Caco-2 (cell line): ENCODE results near the gene TMTC2. TPM values are rescaled to one million over a fixed set of nuclear protein-coding genes. Genes with fewer than 3 reads are reported as not detected.

ENCODE experiments used
- BruUV-seq: library from RNA; stranded (reverse); fragments of 400-500 nt; replicated peaks from 2 replicates; lab custom pipeline; 2021; lab: Mats Ljungman, UMichigan
- CTCF ChIA-PET: fragments of 300-600 bp; sonication (Branson Sonifier 250); formaldehyde crosslinking; loops from one replicate; lab custom pipeline; 2022; ENCODE audit warnings: antibody characterized with exemption; lab: Charles Lee
- POLR2A ChIA-PET: fragments of 300-600 bp; sonication (Branson Sonifier 250); formaldehyde crosslinking; loops from one replicate; lab custom pipeline; 2022; ENCODE audit warnings: antibody characterized with exemption; lab: Charles Lee
- DNase-seq, 2 experiments: peaks; one replicate each; pipeline versions ENCODE4 v3.0.0 to v3.0.0-alpha.2; 2020 to 2022
- H3K27me3 ChIP-seq: replicated peaks from 2 replicates; pipeline ENCODE4 v1.6.0; 2011; ENCODE audit warnings: low read length; ENCODE audit not compliant: control insufficient read depth, insufficient read depth
- H3K36me3 ChIP-seq: 2 replicates; pipeline ENCODE4 v1.5.1; 2011; ENCODE audit warnings: low read length; ENCODE audit not compliant: control insufficient read depth, insufficient read depth
- H3K4me1 ChIP-seq: fragments of 250-450 bp; sonication (Bioruptor Pico); 2 replicates; pipeline ENCODE4 v1.5.1; 2020; ENCODE audit warnings: mild to moderate bottlenecking
- H3K4me3 ChIP-seq: 2 replicates; pipeline ENCODE4 v1.5.1; 2011; ENCODE audit warnings: low read depth, mild to moderate bottlenecking, control low read depth, low read length
- H3K9me3 ChIP-seq: fragments of 250-450 bp; sonication (Bioruptor Pico); 2 replicates; pipeline ENCODE4 v1.5.1; 2020; ENCODE audit warnings: mild to moderate bottlenecking, moderate library complexity
- H3K27ac Mint-ChIP-seq: one replicate; pipeline ENCODE4 v1.8.0; 2022; ENCODE audit warnings: mixed read lengths; ENCODE audit not compliant: unreplicated experiment
- H3K27me3 Mint-ChIP-seq: one replicate; pipeline ENCODE4 v1.8.0; 2022; ENCODE audit warnings: mixed read lengths; ENCODE audit not compliant: insufficient read depth, unreplicated experiment
- H3K36me3 Mint-ChIP-seq: one replicate; pipeline ENCODE4 v1.8.0; 2022; ENCODE audit warnings: mild to moderate bottlenecking, mixed read lengths; ENCODE audit not compliant: insufficient read depth, unreplicated experiment
- H3K4me1 Mint-ChIP-seq: one replicate; pipeline ENCODE4 v1.8.0; 2022; ENCODE audit warnings: low read depth, mixed read lengths; ENCODE audit not compliant: unreplicated experiment
- H3K4me3 Mint-ChIP-seq: one replicate; pipeline ENCODE4 v1.8.0; 2022; ENCODE audit warnings: mild to moderate bottlenecking, moderate library complexity, mixed read lengths; ENCODE audit not compliant: unreplicated experiment
- H3K9me3 Mint-ChIP-seq: one replicate; pipeline ENCODE4 v1.8.0; 2022; ENCODE audit warnings: mixed read lengths; ENCODE audit not compliant: unreplicated experiment
- CTCF ChIP-seq, 2 experiments: fragments of 200-600 bp in 1 of 2; IDR thresholded peaks; 1 replicate in 1 of 2; 2 replicates in 1 of 2; pipeline versions ENCODE4 v1.5.1 to v1.8.0; 2011 to 2022; ENCODE audit warnings: antibody characterized with exemption in 1 of 2, control low read depth in 1 of 2, inconsistent platforms in 1 of 2, low read depth in 1 of 2, low read length in 1 of 2, mild to moderate bottlenecking in 1 of 2, moderate library complexity in 1 of 2; ENCODE audit not compliant: insufficient read depth in 1 of 2, severe bottlenecking in 1 of 2, unreplicated experiment in 1 of 2
- intact Hi-C: fragments of 100-400 bp; cut with micrococcal nuclease; formaldehyde crosslinking; loops from one replicate; pipeline ENCODE4 v1.10.0; 2022; ENCODE audit not compliant: unreplicated experiment
- total RNA-seq: library from RNA; stranded (reverse); gene quantifications from 2 replicates; pipeline ENCODE4 v1.2.3, GENCODE V29; 2022

Gene TMTC2
- total RNA-seq, 1 experiment from 2014 or later: 2.2 TPM

- Mint-ChIP-seq H3K4me3 (no peak overlapping the region), H3K9me3 (no peaks in the 10 kb centered on the region), H3K4me1 (no peaks in the 10 kb centered on the region), H3K27ac (no peak overlapping the region), H3K27me3 (peaks cover 3% of the 10 kb centered on the region), H3K36me3 (no peaks in the 10 kb centered on the region)
- intact Hi-C loops: no loop called here
- no peak for DNase-seq
- no TSS peak for BruUV-seq
- Histone ChIP-seq H3K9me3 (no peaks in the 10 kb centered on the region), H3K27me3 (no peaks in the 10 kb centered on the region), H3K4me1 (no peaks in the 10 kb centered on the region), H3K4me3 (no peak overlapping the region), H3K36me3 (no peaks in the 10 kb centered on the region)
- TF ChIP-seq CTCF (IDR thresholded peaks at IDR 0.05; ENCODE audit: insufficient read depth in 1 of 2, low read depth in 1 of 2, low read length in 1 of 2, severe bottlenecking in 1 of 2, unreplicated experiment in 1 of 2): no peak
- CTCF ChIA-PET: no interaction called here
- POLR2A ChIA-PET: no interaction called here
Measured at GRCh38 chr12:83147341-83147740, 460.6 kb downstream of the TMTC2 start.

- no peaks in the 10 kb centered on the region for H3K27me3 ChIP-seq
- Mint-ChIP-seq H3K9me3 (no peaks in the 10 kb centered on the region), H3K27ac (no peak overlapping the region), H3K27me3 (peaks cover 3% of the 10 kb centered on the region), H3K4me1 (no peaks in the 10 kb centered on the region), H3K4me3 (no peak overlapping the region), H3K36me3 (no peaks in the 10 kb centered on the region)
- no TSS peak for BruUV-seq
- ChIA-PET POLR2A (no interaction called here), CTCF (no interaction called here)
- no peak overlapping the region for H3K4me3 ChIP-seq
- intact Hi-C loops: no loop called here
- H3K36me3 ChIP-seq: no peaks in the 10 kb centered on the region
- no peak for TF ChIP-seq CTCF (IDR thresholded peaks at IDR 0.05; ENCODE audit: insufficient read depth in 1 of 2, low read depth in 1 of 2, low read length in 1 of 2, severe bottlenecking in 1 of 2, unreplicated experiment in 1 of 2)
- H3K9me3 ChIP-seq: no peaks in the 10 kb centered on the region
- no peaks in the 10 kb centered on the region for H3K4me1 ChIP-seq
- no peak for DNase-seq
Measured at GRCh38 chr12:83149987-83150386, 463.3 kb downstream of the TMTC2 start.

DNA sequence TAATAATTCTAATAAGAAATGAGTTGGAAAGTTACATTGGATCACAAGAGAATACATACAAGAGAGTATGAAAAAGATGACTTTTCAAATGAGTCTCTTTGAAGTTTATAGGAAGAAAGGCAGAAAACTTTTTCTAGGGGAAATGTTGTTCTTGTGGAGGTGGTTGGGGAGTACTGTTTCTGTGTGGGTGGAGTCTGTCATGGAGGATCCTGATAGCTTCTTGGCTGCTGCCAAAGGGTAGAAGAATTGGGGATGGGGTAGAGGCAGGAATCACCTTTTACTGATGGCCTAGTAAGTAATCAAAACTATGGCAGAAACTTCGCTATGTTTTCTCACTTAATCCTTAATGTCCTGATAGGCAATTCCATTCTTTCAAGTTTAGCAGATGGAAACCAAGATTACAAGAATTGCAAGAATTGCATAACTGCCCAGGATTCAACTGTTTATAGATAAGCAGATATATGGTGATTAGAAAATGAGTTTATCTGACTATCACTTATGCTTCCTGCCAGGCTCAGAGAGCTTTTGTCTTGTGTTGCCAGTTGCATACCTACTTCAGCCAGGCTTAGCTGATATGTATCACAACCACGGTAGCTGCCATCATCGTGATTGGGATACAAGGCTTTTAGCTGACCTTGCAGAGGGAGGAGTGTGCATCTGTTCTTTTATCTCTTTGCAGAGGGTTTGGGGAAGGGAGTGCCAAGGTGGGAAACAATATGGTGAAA is 463.9 kb downstream of the TMTC2 start:
- Mint-ChIP-seq H3K27me3 (peaks cover 3% of the 10 kb centered on the region), H3K36me3 (no peaks in the 10 kb centered on the region), H3K4me1 (no peaks in the 10 kb centered on the region), H3K27ac (no peak overlapping the region), H3K4me3 (no peak overlapping the region), H3K9me3 (no peaks in the 10 kb centered on the region)
- no peaks in the 10 kb centered on the region for H3K4me1 ChIP-seq
- H3K36me3 ChIP-seq: no peaks in the 10 kb centered on the region
- no peaks in the 10 kb centered on the region for H3K9me3 ChIP-seq
- intact Hi-C loops: no loop called here
- TF ChIP-seq CTCF (IDR thresholded peaks at IDR 0.05; ENCODE audit: insufficient read depth in 1 of 2, low read depth in 1 of 2, low read length in 1 of 2, severe bottlenecking in 1 of 2, unreplicated experiment in 1 of 2): no peak
- BruUV-seq: no TSS peak
- CTCF ChIA-PET: no interaction called here
- no peaks in the 10 kb centered on the region for H3K27me3 ChIP-seq
- POLR2A ChIA-PET: no interaction called here
- DNase-seq: no peak
- H3K4me3 ChIP-seq: no peak overlapping the region
